ENCODE data around the gene FOXB1.

FOXB1 gene

GRCh38 chr15:60017538-60018520 lies 13.7 kb downstream of the FOXB1 start:
- no peak overlapping the region for H2AK5ac ChIP-seq (ENCODE audit: low read length, severe bottlenecking)
- peaks cover 8% of the 10 kb centered on the region for H3K9me3 ChIP-seq (ENCODE audit: control insufficient read depth, low read length)
- peaks cover 14 to 23% of the 10 kb centered on the region in 2 experiments for H3K27me3 ChIP-seq (ENCODE audit: control insufficient read depth in 1 of 2, insufficient read depth in 1 of 2, low read length in 2 of 2)
- no peak overlapping the region for H3K23ac ChIP-seq (ENCODE audit: low read length in 2 of 2)
- no peak overlapping the region for H3K27ac ChIP-seq (ENCODE audit: low read length, poor library complexity, severe bottlenecking)
- H3K14ac ChIP-seq (ENCODE audit: low read length in 2 of 2) = no peak overlapping the region
- no peak overlapping the region for H3K4ac ChIP-seq (ENCODE audit: low read depth in 1 of 2, low read length in 2 of 2)
- no peak overlapping the region for H3K4me2 ChIP-seq (ENCODE audit: low read length, poor library complexity, severe bottlenecking)
- H3K4me1 ChIP-seq (ENCODE audit: control insufficient read depth, insufficient read depth, low read depth, low read length) = no peaks in the 10 kb centered on the region
- H2AFZ ChIP-seq (ENCODE audit: low read depth, low read length) = no peak overlapping the region
- no peak overlapping the region for H3K4me3 ChIP-seq (ENCODE audit: insufficient read depth in 1 of 2, low read depth in 1 of 2, low read length in 2 of 2)
- no peak overlapping the region for H3K18ac ChIP-seq (ENCODE audit: low read depth in 1 of 2, low read length in 2 of 2)
- 14% methylated on average over 2 of the region's 2 CpGs for WGBS
- H3K36me3 ChIP-seq (ENCODE audit: control insufficient read depth in 1 of 2, insufficient read depth in 2 of 2, low read depth in 1 of 2, low read length in 2 of 2) = no peaks in the 10 kb centered on the region
- H2BK5ac ChIP-seq (ENCODE audit: low read depth, low read length, poor library complexity, severe bottlenecking) = no peak overlapping the region
- no peak overlapping the region for H2BK15ac ChIP-seq (ENCODE audit: low read depth, poor library complexity, severe bottlenecking)
- no peak overlapping the region for H4K8ac ChIP-seq (ENCODE audit: low read length)
- H3K9ac ChIP-seq (ENCODE audit: low read length) = no peak overlapping the region
- no peak for DNase-seq
- H3K79me1 ChIP-seq (replicated peaks; ENCODE audit: low read length, poor library complexity, severe bottlenecking) = no peaks in the 10 kb centered on the region
- H4K91ac ChIP-seq (ENCODE audit: low read length) = no peak overlapping the region
- no peak overlapping the region for H2BK120ac ChIP-seq (ENCODE audit: low read depth, low read length)
- H2BK12ac ChIP-seq (ENCODE audit: low read length in 2 of 2) = no peak overlapping the region

GRCh38 chr15:60020736-60021135 lies 16.6 kb downstream of the FOXB1 start:
- no peaks in the 10 kb centered on the region for H3K79me1 ChIP-seq (replicated peaks; ENCODE audit: low read length, poor library complexity, severe bottlenecking)
- WGBS = 20% methylated on average over 3 of the region's 3 CpGs
- no peak overlapping the region for H3K4me2 ChIP-seq (ENCODE audit: low read length, poor library complexity, severe bottlenecking)
- H3K4me3 ChIP-seq (ENCODE audit: insufficient read depth in 1 of 2, low read depth in 1 of 2, low read length in 2 of 2) = no peak overlapping the region
- no peak overlapping the region for H3K9ac ChIP-seq (ENCODE audit: low read length)
- no peak overlapping the region for H2BK12ac ChIP-seq (ENCODE audit: low read length in 2 of 2)
- peaks cover 8% of the 10 kb centered on the region for H3K9me3 ChIP-seq (ENCODE audit: control insufficient read depth, low read length)
- H2BK120ac ChIP-seq (ENCODE audit: low read depth, low read length) = no peak overlapping the region
- H4K91ac ChIP-seq (ENCODE audit: low read length) = no peak overlapping the region
- H2BK5ac ChIP-seq (ENCODE audit: low read depth, low read length, poor library complexity, severe bottlenecking) = no peak overlapping the region
- H3K27me3 ChIP-seq (ENCODE audit: control insufficient read depth in 1 of 2, insufficient read depth in 1 of 2, low read length in 2 of 2) = peaks cover 11% of the 10 kb centered on the region in 2 experiments
- H3K4ac ChIP-seq (ENCODE audit: low read depth in 1 of 2, low read length in 2 of 2) = no peak overlapping the region
- no peak overlapping the region for H3K18ac ChIP-seq (ENCODE audit: low read depth in 1 of 2, low read length in 2 of 2)
- H2BK15ac ChIP-seq (ENCODE audit: low read depth, poor library complexity, severe bottlenecking) = no peak overlapping the region
- no peak overlapping the region for H3K27ac ChIP-seq (ENCODE audit: low read length, poor library complexity, severe bottlenecking)
- DNase-seq = no peak
- no peaks in the 10 kb centered on the region for H3K36me3 ChIP-seq (ENCODE audit: control insufficient read depth in 1 of 2, insufficient read depth in 2 of 2, low read depth in 1 of 2, low read length in 2 of 2)
- no peaks in the 10 kb centered on the region for H3K4me1 ChIP-seq (ENCODE audit: control insufficient read depth, insufficient read depth, low read depth, low read length)
- H2AFZ ChIP-seq (ENCODE audit: low read depth, low read length) = no peak overlapping the region
- no peak overlapping the region for H4K8ac ChIP-seq (ENCODE audit: low read length)
- H2AK5ac ChIP-seq (ENCODE audit: low read length, severe bottlenecking) = no peak overlapping the region
- no peak overlapping the region for H3K23ac ChIP-seq (ENCODE audit: low read length in 2 of 2)
- no peak overlapping the region for H3K14ac ChIP-seq (ENCODE audit: low read length in 2 of 2)

GRCh38 chr15:60021589-60022378 lies 17.7 kb downstream of the FOXB1 start:
- H3K9me3 ChIP-seq (ENCODE audit: control insufficient read depth, low read length) = peaks cover 8% of the 10 kb centered on the region
- no peak overlapping the region for H3K27ac ChIP-seq (ENCODE audit: low read length, poor library complexity, severe bottlenecking)
- whole genome bisulfite sequencing = 72% methylated on average over 7 of the region's 7 CpGs

GRCh38 chr15:60022379-60022741 lies 18.2 kb downstream of the FOXB1 start:
- 100% methylated on average over 1 of the region's 3 CpGs for WGBS
- H2BK5ac ChIP-seq (ENCODE audit: low read depth, low read length, poor library complexity, severe bottlenecking) = no peak overlapping the region
- H2BK15ac ChIP-seq (ENCODE audit: low read depth, poor library complexity, severe bottlenecking) = no peak overlapping the region

More at GRCh38 chr15:60021589-60022378, 17.7 kb downstream of the FOXB1 start:
- Histone ChIP-seq H3K79me1 (replicated peaks; ENCODE audit: low read length, poor library complexity, severe bottlenecking) (no peaks in the 10 kb centered on the region), H2BK5ac (ENCODE audit: low read depth, low read length, poor library complexity, severe bottlenecking) (no peak overlapping the region), H3K36me3 (ENCODE audit: control insufficient read depth in 1 of 2, insufficient read depth in 2 of 2, low read depth in 1 of 2, low read length in 2 of 2) (no peaks in the 10 kb centered on the region), H3K4ac (ENCODE audit: low read depth in 1 of 2, low read length in 2 of 2) (no peak overlapping the region), H3K4me3 (ENCODE audit: insufficient read depth in 1 of 2, low read depth in 1 of 2, low read length in 2 of 2) (no peak overlapping the region), H3K23ac (ENCODE audit: low read length in 2 of 2) (no peak overlapping the region), H3K4me2 (ENCODE audit: low read length, poor library complexity, severe bottlenecking) (no peak overlapping the region), H3K27me3 (ENCODE audit: control insufficient read depth in 1 of 2, insufficient read depth in 1 of 2, low read length in 2 of 2) (peaks cover 5 to 11% of the 10 kb centered on the region in 2 experiments), H3K14ac (ENCODE audit: low read length in 2 of 2) (no peak overlapping the region), H3K9ac (ENCODE audit: low read length) (no peak overlapping the region), H2BK12ac (ENCODE audit: low read length in 2 of 2) (no peak overlapping the region), H3K18ac (ENCODE audit: low read depth in 1 of 2, low read length in 2 of 2) (no peak overlapping the region), H2AK5ac (ENCODE audit: low read length, severe bottlenecking) (no peak overlapping the region), H4K91ac (ENCODE audit: low read length) (no peak overlapping the region), H2AFZ (ENCODE audit: low read depth, low read length) (no peak overlapping the region), H4K8ac (ENCODE audit: low read length) (no peak overlapping the region), H2BK120ac (ENCODE audit: low read depth, low read length) (no peak overlapping the region), H3K4me1 (ENCODE audit: control insufficient read depth, insufficient read depth, low read depth, low read length) (no peaks in the 10 kb centered on the region), H2BK15ac (ENCODE audit: low read depth, poor library complexity, severe bottlenecking) (no peak overlapping the region)
- no peak for DNase-seq

More at GRCh38 chr15:60022379-60022741, 18.2 kb downstream of the FOXB1 start:
- Histone ChIP-seq H2BK12ac (ENCODE audit: low read length in 2 of 2) (no peak overlapping the region), H3K36me3 (ENCODE audit: control insufficient read depth in 1 of 2, insufficient read depth in 2 of 2, low read depth in 1 of 2, low read length in 2 of 2) (no peaks in the 10 kb centered on the region), H3K14ac (ENCODE audit: low read length in 2 of 2) (no peak overlapping the region), H4K91ac (ENCODE audit: low read length) (no peak overlapping the region), H3K79me1 (replicated peaks; ENCODE audit: low read length, poor library complexity, severe bottlenecking) (no peaks in the 10 kb centered on the region), H3K9ac (ENCODE audit: low read length) (no peak overlapping the region), H3K4ac (ENCODE audit: low read depth in 1 of 2, low read length in 2 of 2) (no peak overlapping the region), H3K9me3 (ENCODE audit: control insufficient read depth, low read length) (peaks cover 3% of the 10 kb centered on the region), H3K23ac (ENCODE audit: low read length in 2 of 2) (no peak overlapping the region), H4K8ac (ENCODE audit: low read length) (no peak overlapping the region), H3K27me3 (ENCODE audit: control insufficient read depth in 1 of 2, insufficient read depth in 1 of 2, low read length in 2 of 2) (peaks cover 5 to 11% of the 10 kb centered on the region in 2 experiments), H2AFZ (ENCODE audit: low read depth, low read length) (no peak overlapping the region), H3K4me3 (ENCODE audit: insufficient read depth in 1 of 2, low read depth in 1 of 2, low read length in 2 of 2) (no peak overlapping the region), H2AK5ac (ENCODE audit: low read length, severe bottlenecking) (no peak overlapping the region), H3K4me1 (ENCODE audit: control insufficient read depth, insufficient read depth, low read depth, low read length) (no peaks in the 10 kb centered on the region), H3K18ac (ENCODE audit: low read depth in 1 of 2, low read length in 2 of 2) (no peak overlapping the region), H2BK120ac (ENCODE audit: low read depth, low read length) (no peak overlapping the region), H3K27ac (ENCODE audit: low read length, poor library complexity, severe bottlenecking) (no peak overlapping the region), H3K4me2 (ENCODE audit: low read length, poor library complexity, severe bottlenecking) (no peak overlapping the region)
- DNase-seq = no peak
